Upper lobe of left lung (tissue), 6 donors: ENCODE data around the gene RABEP2. TPM values are rescaled to one million over a fixed set of nuclear protein-coding genes. Genes with fewer than 3 reads are reported as not detected.

Source experiments
- ATAC-seq, 2 donors: fragments of 200-7000 bp; cut with Tn5 transposase; one replicate each; pipeline ENCODE4 v1.9.1; 2022; ENCODE audit warnings: mild to moderate bottlenecking in 2 of 2, moderate library complexity in 2 of 2; ENCODE audit not compliant: low FRiP score in 2 of 2
- DNase-seq, 2 donors: peaks; one replicate each; pipeline ENCODE4 v3.0.0-alpha.2; 2019 to 2020
- H3K27ac ChIP-seq, 4 donors: fragments of 200-600 bp; sonication (generic); one replicate each; pipeline ENCODE4 v1.5.1; 2016 to 2019
- H3K27me3 ChIP-seq, 4 donors: fragments of 200-600 bp; sonication (generic); one replicate each; pipeline ENCODE4 v1.5.1; 2017 to 2019
- H3K36me3 ChIP-seq, 4 donors: fragments of 200-600 bp; sonication (generic); one replicate each; pipeline ENCODE4 v1.5.1; 2016 to 2019
- H3K4me1 ChIP-seq, 4 donors: fragments of 200-600 bp; sonication (generic); one replicate each; pipeline ENCODE4 v1.5.1; 2018 to 2019
- H3K4me3 ChIP-seq, 4 donors: fragments of 200-600 bp; sonication (generic); one replicate each; pipeline ENCODE4 v1.5.1; 2017 to 2019; ENCODE audit warnings: mild to moderate bottlenecking in 2 of 4, moderate library complexity in 1 of 4
- H3K9me3 ChIP-seq, 4 donors: fragments of 200-600 bp; sonication (generic); one replicate each; pipeline ENCODE4 v1.5.1; 2018 to 2019
- CTCF ChIP-seq, 6 experiments: fragments of 450-650 bp in 4 of 6; fragments of 200-600 bp in 2 of 6; sonication (generic) in 2 of 6; IDR thresholded peaks; one replicate each; pipeline ENCODE4 v1.5.1; 2016 to 2019; ENCODE audit warnings: antibody characterized with exemption in 6 of 6
- EP300 ChIP-seq, 4 donors: sonication (generic); formaldehyde crosslinking; IDR thresholded peaks; one replicate each; pipeline ENCODE4 v1.5.1; 2017; ENCODE audit warnings: antibody characterized with exemption in 4 of 4, control low read depth in 2 of 4
- POLR2A ChIP-seq, 4 donors: fragments of 450-650 bp; IDR thresholded peaks; one replicate each; pipeline ENCODE4 v1.5.1; 2016 to 2017; ENCODE audit warnings: antibody characterized with exemption in 4 of 4, mild to moderate bottlenecking in 2 of 4
- POLR2AphosphoS5 ChIP-seq, 2 donors: sonication (generic); formaldehyde crosslinking; IDR thresholded peaks; one replicate each; pipeline ENCODE4 v1.5.1; 2017; ENCODE audit warnings: antibody characterized with exemption in 2 of 2
- WGBS, 2 donors: methylation state at CpG; one replicate each; pipeline ENCODE4 v1.1.5; 2017 to 2018; 5-methylcytosine and 5-hydroxymethylcytosine counted together
- total RNA-seq, 6 donors: library from RNA; depleted of rRNA in 4 of 6; stranded (reverse); fragments of >200 nt in 4 of 6; gene quantifications; one replicate each; pipeline versions ENCODE4 v1.1.0 to v1.2.1, GENCODE V29; 2016 to 2021
- donor health status: DM: no; HTN: no; CAD: no; lungs with moderate emphysema.
- donor health status: DM: no; HTN: yes; CAD: no; lungs with severe emphysema.

The RABEP2 gene
- total RNA-seq, 6 donors from 2014 or later, result 25.6 to 115 (median 33.0) TPM

DNA sequence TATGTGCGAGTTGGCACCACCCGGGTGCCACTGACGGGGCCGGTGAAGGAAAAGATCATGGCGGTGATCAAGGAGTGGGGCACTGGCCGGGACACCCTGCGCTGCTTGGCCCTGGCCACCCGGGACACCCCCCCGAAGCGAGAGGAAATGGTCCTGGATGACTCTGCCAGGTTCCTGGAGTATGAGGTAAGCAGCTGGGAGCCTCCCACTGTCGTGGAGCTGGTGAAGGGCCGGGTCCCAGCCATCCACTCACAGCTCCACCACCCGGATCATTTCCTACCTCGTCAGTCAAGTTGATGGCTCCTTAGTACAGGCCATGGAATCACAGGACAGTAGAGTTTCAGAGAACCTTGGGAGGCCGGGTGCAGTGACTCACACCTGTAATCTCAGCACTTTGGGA lies 26.8 kb downstream of the RABEP2 start:
- Histone ChIP-seq H3K4me3 (no peak overlapping the region), H3K27ac (no peak overlapping the region), H3K4me1 (no peaks in the 10 kb centered on the region), H3K9me3 (no peaks in the 10 kb centered on the region), H3K36me3 (no peaks in the 10 kb centered on the region), H3K27me3 (no peaks in the 10 kb centered on the region)
- 83 to 85% methylated on average over 9 to 13 of the region's 15 CpGs for WGBS, 2 donors
- ATAC-seq, result no peak
- TF ChIP-seq POLR2A (IDR thresholded peaks at IDR 0.05), result no peak
- no peak for TF ChIP-seq POLR2AphosphoS5 (IDR thresholded peaks at IDR 0.05)
- TF ChIP-seq EP300 (IDR thresholded peaks at IDR 0.05), result no peak
- TF ChIP-seq CTCF (IDR thresholded peaks at IDR 0.05), result no peak
- no peak for DNase-seq

DNA sequence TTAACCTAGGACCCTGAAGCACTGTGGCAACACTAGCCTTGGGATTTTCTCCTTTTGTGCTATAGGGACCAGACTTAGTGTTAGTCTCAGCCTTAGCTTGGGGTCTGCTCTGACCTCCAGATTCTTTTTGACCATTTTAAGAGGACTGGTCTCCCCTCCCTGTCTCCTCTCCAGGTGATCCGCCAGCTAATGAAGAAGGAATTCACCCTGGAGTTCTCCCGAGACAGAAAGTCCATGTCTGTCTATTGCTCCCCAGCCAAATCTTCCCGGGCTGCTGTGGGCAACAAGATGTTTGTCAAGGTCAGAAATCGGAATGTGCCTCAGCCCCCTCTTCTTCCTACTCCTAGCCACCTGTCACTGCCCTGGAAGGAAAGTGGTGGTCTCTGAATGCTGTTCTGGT lies 27.2 kb downstream of the RABEP2 start:
- Histone ChIP-seq H3K36me3 (no peaks in the 10 kb centered on the region), H3K27ac (no peak overlapping the region), H3K4me3 (no peak overlapping the region), H3K27me3 (no peaks in the 10 kb centered on the region), H3K4me1 (no peaks in the 10 kb centered on the region), H3K9me3 (no peaks in the 10 kb centered on the region)
- ATAC-seq, result no peak
- TF ChIP-seq CTCF (IDR thresholded peaks at IDR 0.05) (no peak), POLR2AphosphoS5 (IDR thresholded peaks at IDR 0.05) (no peak), POLR2A (IDR thresholded peaks at IDR 0.05) (no peak), EP300 (IDR thresholded peaks at IDR 0.05) (no peak)
- 91 to 93% methylated on average over 4 of the region's 4 CpGs for WGBS, 2 donors
- no peak for DNase-seq

DNA sequence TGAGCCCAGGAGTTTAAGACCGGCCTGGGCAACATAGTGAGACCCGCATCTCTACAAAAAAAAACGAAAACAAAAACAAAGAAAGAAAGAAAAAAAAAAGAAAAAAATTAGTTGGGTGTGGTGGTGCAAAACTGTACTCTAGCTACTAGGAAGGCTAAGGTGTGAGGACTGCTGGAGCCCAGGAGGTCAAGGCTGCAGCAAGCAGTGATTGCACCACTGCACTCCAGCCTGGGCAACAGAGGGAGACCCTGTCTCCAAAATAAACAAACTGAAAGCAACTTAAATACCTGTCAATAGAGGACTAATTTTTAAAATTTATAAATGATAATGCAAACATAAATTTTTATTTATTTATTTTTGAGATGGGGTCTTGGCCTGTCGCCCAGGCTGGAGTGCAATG lies 29.4 kb downstream of the RABEP2 start:
- no peaks in the 10 kb centered on the region for H3K4me1 ChIP-seq
- WGBS, 2 donors, result 89 to 93% methylated on average over 4 of the region's 4 CpGs
- no peaks in the 10 kb centered on the region for H3K27me3 ChIP-seq
- no peak overlapping the region for H3K27ac ChIP-seq
- DNase-seq (no peak), ATAC-seq (no peak)
- H3K9me3 ChIP-seq, result no peaks in the 10 kb centered on the region
- TF ChIP-seq EP300 (IDR thresholded peaks at IDR 0.05), result no peak
- TF ChIP-seq POLR2AphosphoS5 (IDR thresholded peaks at IDR 0.05), result no peak
- no peak for TF ChIP-seq POLR2A (IDR thresholded peaks at IDR 0.05)
- no peak for TF ChIP-seq CTCF (IDR thresholded peaks at IDR 0.05)
- no peak overlapping the region for H3K4me3 ChIP-seq
- H3K36me3 ChIP-seq, result no peaks in the 10 kb centered on the region

GRCh38 chr16:28893291-28893690 lies 31.7 kb downstream of the RABEP2 start:
- ATAC-seq, result no peak
- WGBS, 2 donors, result 94% methylated on average over 4 of the region's 4 CpGs
- Histone ChIP-seq H3K27ac (no peak overlapping the region), H3K36me3 (no peaks in the 10 kb centered on the region), H3K4me3 (no peak overlapping the region), H3K27me3 (no peaks in the 10 kb centered on the region), H3K9me3 (no peaks in the 10 kb centered on the region), H3K4me1 (no peaks in the 10 kb centered on the region)
- no peak for DNase-seq
- TF ChIP-seq EP300 (IDR thresholded peaks at IDR 0.05) (no peak), POLR2A (IDR thresholded peaks at IDR 0.05) (no peak), POLR2AphosphoS5 (IDR thresholded peaks at IDR 0.05) (no peak), CTCF (IDR thresholded peaks at IDR 0.05) (no peak)
